Endothelial cell (in vitro differentiated cells): ENCODE data around the gene HNF4A. TPM values are rescaled to one million over a fixed set of nuclear protein-coding genes. Genes with fewer than 3 reads are reported as not detected.

Experiments used
- DNase-seq: peaks from one replicate; pipeline ENCODE4 v3.0.0; 2021; ENCODE audit warnings: low spot score
- H3K27ac Mint-ChIP-seq: one replicate; pipeline ENCODE4 v1.8.0; 2021; ENCODE audit warnings: mixed read lengths, inconsistent platforms; ENCODE audit not compliant: unreplicated experiment
- H3K27me3 Mint-ChIP-seq: one replicate; pipeline ENCODE4 v1.8.0; 2021; ENCODE audit warnings: mild to moderate bottlenecking, moderate library complexity, mixed read lengths, inconsistent platforms; ENCODE audit not compliant: unreplicated experiment
- H3K36me3 Mint-ChIP-seq: one replicate; pipeline ENCODE4 v1.8.0; 2021; ENCODE audit warnings: mild to moderate bottlenecking, low read depth, mixed read lengths, inconsistent platforms; ENCODE audit not compliant: unreplicated experiment
- H3K4me1 Mint-ChIP-seq: one replicate; pipeline ENCODE4 v1.8.0; 2021; ENCODE audit warnings: mild to moderate bottlenecking, mixed read lengths, inconsistent platforms; ENCODE audit not compliant: unreplicated experiment
- H3K4me3 Mint-ChIP-seq: one replicate; pipeline ENCODE4 v1.8.0; 2021; ENCODE audit warnings: mild to moderate bottlenecking, mixed read lengths, inconsistent platforms; ENCODE audit not compliant: unreplicated experiment
- H3K9me3 Mint-ChIP-seq: one replicate; pipeline ENCODE4 v1.8.0; 2021; ENCODE audit warnings: mixed read lengths, inconsistent platforms; ENCODE audit not compliant: unreplicated experiment
- total RNA-seq: library from RNA; stranded (reverse); fragmentation: NEBNext Ultra II Directional; extraction: Animal tissue kit (Norgen Biotek cat#: 25700); gene quantifications from one replicate; pipeline ENCODE4 v1.2.1, GENCODE V29; 2021; ENCODE audit not compliant: unreplicated experiment
- TF ChIP-seq, protein P1 (sequence below): fragments of 200-600 bp; sonication (generic); IDR thresholded peaks from one replicate; pipeline ENCODE4 v1.5.0; 2021; ENCODE audit warnings: antibody characterized with exemption; ENCODE audit not compliant: unreplicated experiment

The HNF4A gene
- total RNA-seq, 1 donor from 2014 or later = not detected

DNA sequence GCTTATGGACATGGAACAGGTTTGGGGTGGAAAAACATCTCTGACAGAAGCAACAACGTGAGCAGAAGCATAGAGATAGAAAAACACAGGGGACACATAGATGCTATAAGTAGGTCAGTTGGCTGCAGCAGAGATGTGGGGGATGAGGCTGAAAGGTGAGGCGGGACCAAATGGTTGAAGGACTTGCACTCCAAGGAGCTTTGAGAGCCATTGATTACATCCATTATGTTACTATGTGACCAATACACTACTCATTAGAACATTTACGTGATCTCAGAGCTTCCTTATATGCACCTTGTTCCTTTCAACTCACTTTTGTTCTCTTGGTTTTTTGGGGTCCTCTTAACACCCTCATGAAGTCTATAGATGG is 72.3 kb downstream of the HNF4A start:
- H3K9me3 Mint-ChIP-seq = no peaks in the 10 kb centered on the region
- TF ChIP-seq, protein P1, sequence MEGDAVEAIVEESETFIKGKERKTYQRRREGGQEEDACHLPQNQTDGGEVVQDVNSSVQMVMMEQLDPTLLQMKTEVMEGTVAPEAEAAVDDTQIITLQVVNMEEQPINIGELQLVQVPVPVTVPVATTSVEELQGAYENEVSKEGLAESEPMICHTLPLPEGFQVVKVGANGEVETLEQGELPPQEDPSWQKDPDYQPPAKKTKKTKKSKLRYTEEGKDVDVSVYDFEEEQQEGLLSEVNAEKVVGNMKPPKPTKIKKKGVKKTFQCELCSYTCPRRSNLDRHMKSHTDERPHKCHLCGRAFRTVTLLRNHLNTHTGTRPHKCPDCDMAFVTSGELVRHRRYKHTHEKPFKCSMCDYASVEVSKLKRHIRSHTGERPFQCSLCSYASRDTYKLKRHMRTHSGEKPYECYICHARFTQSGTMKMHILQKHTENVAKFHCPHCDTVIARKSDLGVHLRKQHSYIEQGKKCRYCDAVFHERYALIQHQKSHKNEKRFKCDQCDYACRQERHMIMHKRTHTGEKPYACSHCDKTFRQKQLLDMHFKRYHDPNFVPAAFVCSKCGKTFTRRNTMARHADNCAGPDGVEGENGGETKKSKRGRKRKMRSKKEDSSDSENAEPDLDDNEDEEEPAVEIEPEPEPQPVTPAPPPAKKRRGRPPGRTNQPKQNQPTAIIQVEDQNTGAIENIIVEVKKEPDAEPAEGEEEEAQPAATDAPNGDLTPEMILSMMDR = no peak
- no peaks in the 10 kb centered on the region for H3K36me3 Mint-ChIP-seq
- no peak for DNase-seq
- no peak overlapping the region for H3K4me3 Mint-ChIP-seq
- H3K27ac Mint-ChIP-seq = no peak overlapping the region
- H3K27me3 Mint-ChIP-seq = peaks cover 7% of the 10 kb centered on the region
- H3K4me1 Mint-ChIP-seq = no peaks in the 10 kb centered on the region

DNA sequence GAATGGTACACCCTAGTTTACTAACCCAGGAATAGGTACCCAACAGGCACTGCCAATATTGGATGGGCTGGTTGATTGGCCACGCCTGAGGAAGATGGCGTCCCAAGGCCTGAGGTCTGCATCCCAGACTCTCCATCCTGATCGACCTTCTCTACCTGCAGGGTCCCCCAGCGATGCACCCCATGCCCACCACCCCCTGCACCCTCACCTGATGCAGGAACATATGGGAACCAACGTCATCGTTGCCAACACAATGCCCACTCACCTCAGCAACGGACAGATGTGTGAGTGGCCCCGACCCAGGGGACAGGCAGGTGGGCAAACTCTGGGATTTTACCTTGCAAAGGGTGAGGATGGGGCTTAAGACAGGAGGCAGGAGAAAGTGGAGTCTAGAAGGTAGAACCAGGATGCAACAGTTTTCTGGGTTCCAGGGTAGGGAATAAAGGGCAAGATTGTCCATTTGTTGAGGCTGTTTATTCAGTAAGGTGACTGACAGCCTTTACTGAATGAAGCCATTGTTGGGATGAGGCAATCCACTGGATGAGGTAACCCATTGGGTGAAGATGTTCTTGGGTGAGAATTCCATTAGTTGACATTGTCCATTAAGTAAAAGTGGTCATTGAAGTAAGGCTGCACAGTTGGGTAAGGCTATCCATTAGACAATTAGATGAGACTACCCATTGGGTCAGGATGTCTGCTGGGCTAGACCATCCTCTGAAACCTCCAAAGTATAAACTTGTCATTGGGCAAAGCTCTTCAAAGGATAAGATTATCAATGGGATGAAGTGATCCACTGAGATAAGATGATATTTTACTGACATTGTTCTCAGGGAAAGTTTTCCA is 72.9 kb downstream of the HNF4A start:
- H3K4me1 Mint-ChIP-seq = no peaks in the 10 kb centered on the region
- H3K4me3 Mint-ChIP-seq = no peak overlapping the region
- H3K27me3 Mint-ChIP-seq = peaks cover 7% of the 10 kb centered on the region
- no peak overlapping the region for H3K27ac Mint-ChIP-seq
- no peaks in the 10 kb centered on the region for H3K36me3 Mint-ChIP-seq
- H3K9me3 Mint-ChIP-seq = no peaks in the 10 kb centered on the region
- TF ChIP-seq, protein P1 = no peak
- no peak for DNase-seq

DNA sequence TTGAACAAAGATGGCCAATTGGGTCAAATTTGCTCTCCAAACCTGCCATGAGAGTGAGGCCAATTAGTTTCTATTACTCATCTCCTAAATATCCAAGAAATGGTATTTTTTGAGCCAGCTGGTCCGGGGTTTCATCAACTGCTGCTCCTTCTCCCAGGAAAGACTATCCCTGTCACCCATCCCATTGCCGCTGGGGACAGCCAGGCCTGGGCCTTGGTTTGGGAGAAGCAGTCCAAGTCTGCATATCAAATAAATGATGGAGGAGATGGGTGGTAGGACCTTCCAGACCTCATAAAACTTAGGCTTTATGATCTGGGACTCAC is 73.5 kb downstream of the HNF4A start:
- Mint-ChIP-seq H3K4me1 (no peaks in the 10 kb centered on the region), H3K27me3 (peaks cover 7% of the 10 kb centered on the region), H3K27ac (no peak overlapping the region), H3K36me3 (no peaks in the 10 kb centered on the region), H3K4me3 (no peak overlapping the region), H3K9me3 (no peaks in the 10 kb centered on the region)
- DNase-seq = no peak
- TF ChIP-seq, protein P1 = no peak

DNA sequence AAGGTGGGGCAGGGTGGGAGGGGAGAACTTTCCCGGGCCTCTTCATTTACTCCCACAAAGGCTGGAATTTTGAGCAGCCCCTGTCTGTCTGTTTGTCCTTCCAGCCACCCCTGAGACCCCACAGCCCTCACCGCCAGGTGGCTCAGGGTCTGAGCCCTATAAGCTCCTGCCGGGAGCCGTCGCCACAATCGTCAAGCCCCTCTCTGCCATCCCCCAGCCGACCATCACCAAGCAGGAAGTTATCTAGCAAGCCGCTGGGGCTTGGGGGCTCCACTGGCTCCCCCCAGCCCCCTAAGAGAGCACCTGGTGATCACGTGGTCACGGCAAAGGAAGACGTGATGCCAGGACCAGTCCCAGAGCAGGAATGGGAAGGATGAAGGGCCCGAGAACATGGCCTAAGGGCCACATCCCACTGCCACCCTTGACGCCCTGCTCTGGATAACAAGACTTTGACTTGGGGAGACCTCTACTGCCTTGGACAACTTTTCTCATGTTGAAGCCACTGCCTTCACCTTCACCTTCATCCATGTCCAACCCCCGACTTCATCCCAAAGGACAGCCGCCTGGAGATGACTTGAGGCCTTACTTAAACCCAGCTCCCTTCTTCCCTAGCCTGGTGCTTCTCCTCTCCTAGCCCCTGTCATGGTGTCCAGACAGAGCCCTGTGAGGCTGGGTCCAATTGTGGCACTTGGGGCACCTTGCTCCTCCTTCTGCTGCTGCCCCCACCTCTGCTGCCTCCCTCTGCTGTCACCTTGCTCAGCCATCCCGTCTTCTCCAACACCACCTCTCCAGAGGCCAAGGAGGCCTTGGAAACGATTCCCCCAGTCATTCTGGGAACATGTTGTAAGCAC is 74.1 kb downstream of the HNF4A start:
- DNase-seq = no peak
- Mint-ChIP-seq H3K9me3 (no peaks in the 10 kb centered on the region), H3K36me3 (no peaks in the 10 kb centered on the region), H3K4me1 (no peaks in the 10 kb centered on the region), H3K27ac (no peak overlapping the region), H3K4me3 (no peak overlapping the region), H3K27me3 (peaks cover 7% of the 10 kb centered on the region)
- TF ChIP-seq, protein P1 = no peak
